HG02981 (cell line): ENCODE measurements around the gene ELP2.
A peak's percentile ranks its signal among the peaks of the same experiment; 100 is the strongest.
"Not testable (repeated sequence)": the region's sequence is repeated elsewhere in the genome, so short reads cannot be mapped to it uniquely, and the experiment has no call there.

Experiments
- ATAC-seq: cut with Tn5 transposase; IDR thresholded peaks from one replicate; pipeline ENCODE4 v1.9.1; 2021; ENCODE audit warnings: mild to moderate bottlenecking, moderate library complexity; ENCODE audit not compliant: unreplicated experiment

ELP2 gene, protein sequence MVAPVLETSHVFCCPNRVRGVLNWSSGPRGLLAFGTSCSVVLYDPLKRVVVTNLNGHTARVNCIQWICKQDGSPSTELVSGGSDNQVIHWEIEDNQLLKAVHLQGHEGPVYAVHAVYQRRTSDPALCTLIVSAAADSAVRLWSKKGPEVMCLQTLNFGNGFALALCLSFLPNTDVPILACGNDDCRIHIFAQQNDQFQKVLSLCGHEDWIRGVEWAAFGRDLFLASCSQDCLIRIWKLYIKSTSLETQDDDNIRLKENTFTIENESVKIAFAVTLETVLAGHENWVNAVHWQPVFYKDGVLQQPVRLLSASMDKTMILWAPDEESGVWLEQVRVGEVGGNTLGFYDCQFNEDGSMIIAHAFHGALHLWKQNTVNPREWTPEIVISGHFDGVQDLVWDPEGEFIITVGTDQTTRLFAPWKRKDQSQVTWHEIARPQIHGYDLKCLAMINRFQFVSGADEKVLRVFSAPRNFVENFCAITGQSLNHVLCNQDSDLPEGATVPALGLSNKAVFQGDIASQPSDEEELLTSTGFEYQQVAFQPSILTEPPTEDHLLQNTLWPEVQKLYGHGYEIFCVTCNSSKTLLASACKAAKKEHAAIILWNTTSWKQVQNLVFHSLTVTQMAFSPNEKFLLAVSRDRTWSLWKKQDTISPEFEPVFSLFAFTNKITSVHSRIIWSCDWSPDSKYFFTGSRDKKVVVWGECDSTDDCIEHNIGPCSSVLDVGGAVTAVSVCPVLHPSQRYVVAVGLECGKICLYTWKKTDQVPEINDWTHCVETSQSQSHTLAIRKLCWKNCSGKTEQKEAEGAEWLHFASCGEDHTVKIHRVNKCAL

DNA sequence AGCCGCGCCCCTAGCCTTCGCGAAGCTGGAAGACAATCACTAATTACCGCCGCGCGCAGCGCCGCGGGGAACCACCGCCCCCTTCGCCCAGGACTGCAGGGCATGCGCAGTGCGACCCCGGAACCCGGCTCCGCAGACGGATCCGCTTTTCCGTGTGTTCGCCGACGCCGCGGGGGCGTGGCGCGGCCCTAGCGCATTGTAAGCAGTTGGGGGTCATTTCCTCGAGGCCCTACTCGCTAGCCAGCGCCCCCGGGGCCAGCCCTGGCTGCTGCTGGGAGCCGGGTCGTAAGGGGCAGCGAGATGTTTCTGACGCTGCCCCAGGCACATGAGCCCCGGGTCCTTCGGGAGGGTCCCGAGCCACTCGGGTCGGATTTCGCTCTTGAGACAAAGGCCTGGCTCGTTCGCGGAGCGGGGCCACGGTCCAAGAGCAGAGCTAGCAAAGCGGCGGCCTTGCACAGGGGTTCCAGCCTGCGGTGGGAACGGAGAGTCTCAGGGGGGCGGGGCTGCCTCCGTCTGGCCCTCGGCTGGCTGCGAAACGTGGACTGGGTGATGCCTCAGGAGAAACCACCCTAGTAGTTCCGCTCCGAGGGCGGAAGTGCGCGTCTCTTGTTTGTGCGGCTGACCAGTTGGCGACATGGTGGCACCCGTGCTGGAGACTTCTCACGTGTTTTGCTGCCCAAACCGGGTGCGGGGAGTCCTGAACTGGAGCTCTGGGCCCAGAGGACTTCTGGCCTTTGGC is at the start of gene ELP2, which contains the start of gene SLC39A6:
TSS of gene ELP2 (plus strand) at position 600 of the 739 bp plus-strand sequence. CDS start at position 635, 35 bp downstream.
TSS of gene SLC39A6 (minus strand) at position 41 of the 739 bp plus-strand sequence. CDS start 2,333 bp downstream, outside the sequence.
- ATAC-seq = peak; percentile 90

DNA sequence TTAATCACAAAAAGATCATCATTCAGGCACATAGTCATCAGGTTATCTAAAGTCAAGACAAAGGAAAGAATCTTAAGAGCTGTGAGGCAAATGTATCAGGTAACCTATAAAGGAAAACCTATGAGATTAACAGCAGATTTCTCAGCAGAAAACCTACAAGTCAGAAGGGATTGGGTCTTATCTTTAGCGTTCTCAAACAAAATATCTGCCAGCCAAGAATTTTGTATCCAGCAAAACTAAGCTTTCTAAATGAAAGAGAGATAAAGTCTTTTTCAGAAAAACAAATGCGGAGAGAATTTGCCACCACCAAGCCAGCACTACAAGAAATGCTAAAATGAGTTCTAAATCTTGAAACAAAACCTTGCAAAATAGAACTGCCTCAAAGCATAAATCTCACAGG is 48.6 kb upstream of the ELP2 start:
- ATAC-seq = not testable (repeated sequence)

DNA sequence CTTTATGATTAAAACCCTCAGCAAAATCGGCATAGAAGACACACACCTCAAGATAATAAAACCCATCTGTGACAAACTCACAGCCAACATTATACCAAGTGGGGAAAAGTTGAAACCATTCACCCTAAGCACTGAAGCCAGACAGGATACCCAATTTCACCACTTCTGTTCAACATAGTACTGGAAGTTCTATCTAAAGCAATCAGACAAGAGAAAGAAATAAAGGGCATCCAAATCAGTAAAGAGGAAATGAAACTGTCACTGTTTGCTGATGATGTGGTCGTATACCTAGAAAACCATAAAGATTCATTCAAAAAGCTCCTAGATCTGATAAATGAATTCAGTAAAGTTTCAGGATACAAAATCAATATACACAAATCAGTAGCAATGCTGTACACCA is 46.0 kb upstream of the ELP2 start:
- no peak for ATAC-seq

DNA sequence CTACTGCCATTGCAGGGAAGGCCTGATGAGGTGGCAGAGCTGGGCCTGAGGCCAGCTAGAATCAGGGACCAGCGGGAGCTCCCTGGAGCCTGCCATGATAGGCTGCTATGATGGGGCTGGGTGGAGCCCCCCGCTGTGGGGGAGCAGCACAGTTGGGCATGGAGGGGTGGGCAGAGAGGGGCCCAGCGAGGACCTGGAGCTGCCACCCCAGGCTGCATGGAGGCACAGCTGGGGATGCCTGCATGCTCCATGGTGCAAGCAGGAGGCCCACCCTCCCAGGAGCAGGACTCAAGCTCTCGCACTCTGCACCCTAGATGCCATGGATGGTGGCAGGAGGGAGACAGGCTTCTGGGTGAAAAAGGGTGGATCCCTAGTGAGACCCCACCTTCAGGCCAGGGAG is 44.5 kb upstream of the ELP2 start:
- no peak for ATAC-seq

DNA sequence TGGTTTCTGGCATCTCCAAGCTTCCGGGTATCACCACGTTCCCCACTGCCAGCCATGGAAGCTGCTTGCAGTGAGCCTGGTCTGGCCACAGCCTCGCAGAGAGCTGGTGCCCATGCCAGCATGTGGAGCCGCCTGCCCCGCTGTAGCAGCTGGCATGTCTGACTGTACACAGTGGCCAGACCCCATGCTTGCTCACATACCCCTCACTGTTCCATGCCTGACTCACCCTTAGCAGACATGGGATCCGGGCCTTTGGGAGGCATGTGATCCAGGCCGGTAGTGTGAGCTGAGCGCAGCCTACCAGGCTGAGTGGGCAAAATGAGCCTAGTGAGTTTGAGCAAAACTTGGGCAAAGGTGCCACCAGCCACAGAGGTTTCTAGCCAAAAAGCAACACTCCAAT is 43.5 kb upstream of the ELP2 start:
- ATAC-seq = no peak

DNA sequence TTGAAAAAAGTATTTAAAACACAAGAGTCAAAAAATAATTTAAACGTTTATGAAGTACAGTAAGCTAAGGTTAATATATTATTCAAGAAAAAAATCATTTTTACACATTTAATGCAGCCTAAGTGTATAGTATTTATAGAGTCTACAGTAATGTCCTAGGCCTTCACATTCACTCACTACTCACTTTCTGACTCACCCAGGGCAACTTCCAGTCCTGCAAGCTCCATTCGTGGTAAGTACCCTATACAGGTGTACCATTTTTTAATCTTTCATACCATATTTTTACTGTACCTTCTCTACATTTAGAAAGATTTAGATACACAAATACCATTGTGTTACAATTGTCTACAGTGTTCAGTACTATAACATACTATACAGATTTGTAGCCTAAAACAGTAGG is 41.4 kb upstream of the ELP2 start:
- no peak for ATAC-seq

DNA sequence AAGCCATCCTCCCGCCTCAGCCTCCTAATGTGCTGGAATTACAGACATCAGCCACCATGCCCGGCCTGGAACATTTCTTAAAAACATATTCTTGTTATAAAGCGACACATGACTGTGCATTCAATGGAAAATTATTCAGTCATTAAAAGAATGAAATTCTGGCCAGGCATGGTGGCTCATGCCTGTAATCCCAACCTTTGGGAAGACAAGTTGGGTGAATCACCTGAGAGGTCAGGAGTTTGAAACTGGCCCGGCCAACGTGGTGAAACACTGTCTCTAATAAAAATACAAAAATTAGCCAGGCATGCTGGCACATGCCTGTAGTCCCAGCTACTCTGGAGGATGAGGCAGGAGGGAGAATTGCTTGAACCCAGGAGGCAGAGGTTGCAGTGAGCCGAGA is 40.7 kb upstream of the ELP2 start:
- no peak for ATAC-seq

DNA sequence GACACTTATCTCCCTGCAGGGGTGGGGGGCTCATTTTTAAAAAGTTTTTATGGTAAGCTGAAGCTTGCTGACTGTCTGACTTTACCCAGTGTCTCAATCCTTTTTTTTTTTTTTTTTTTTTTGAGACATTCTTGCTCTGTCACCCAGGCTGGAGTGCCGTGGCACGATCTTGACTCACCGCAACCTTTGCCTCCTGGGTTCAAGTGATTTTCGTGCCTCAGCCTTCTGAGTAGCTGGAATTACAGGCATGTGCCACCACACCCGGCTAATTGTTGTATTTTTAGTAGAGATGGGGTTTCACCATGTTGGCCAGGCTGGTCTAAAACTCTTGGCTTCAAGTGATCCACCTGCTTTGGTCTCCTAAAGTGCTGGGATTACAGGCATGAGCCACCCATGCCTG is 37.6 kb upstream of the ELP2 start:
- ATAC-seq = not testable (repeated sequence)

DNA sequence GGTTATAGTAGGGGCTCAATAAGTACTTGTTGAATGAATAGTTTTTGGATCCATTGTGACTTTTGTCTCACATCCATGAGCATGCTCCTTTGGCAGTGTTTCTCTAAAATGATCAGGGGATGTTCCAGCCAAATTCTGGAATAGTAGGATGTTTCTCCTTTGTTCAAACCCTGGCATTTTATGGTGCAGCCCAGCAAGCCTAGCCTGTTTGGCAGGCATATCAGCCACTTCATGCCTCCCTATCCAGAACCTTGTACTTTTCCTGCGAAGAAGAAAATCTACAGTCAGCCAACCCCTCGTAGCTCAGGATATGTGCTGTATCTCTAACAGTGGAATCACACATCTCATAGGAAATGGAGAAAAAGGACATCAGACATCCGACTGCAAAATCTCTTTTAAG is 35.3 kb upstream of the ELP2 start:
- no peak for ATAC-seq

DNA sequence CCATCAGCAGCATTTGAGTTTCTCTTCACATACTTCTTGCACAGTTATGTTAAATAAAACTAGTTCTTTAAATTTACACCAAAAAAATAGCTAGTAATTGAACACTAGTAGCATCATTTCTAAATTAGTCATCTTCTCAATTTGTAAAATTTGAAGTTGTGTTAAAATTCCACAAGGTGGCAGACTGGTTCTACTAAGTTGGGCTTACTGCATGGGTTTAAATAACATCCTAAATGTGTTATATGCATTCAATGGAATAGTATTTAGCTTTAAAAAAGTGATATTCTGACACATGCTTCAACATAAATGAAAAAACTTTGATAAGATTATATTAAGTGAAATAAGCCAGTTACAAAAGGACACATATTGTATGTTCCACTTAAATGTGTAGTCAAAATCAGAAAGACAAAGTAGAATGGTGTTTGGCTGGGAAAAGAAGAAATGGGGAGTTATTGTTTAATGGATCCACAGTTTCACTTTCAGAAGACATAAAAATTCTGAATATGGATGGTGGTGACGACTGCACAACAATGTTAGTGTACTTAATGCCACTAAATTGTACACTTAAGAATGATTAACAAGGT is 33.7 kb upstream of the ELP2 start:
- ATAC-seq = no peak

DNA sequence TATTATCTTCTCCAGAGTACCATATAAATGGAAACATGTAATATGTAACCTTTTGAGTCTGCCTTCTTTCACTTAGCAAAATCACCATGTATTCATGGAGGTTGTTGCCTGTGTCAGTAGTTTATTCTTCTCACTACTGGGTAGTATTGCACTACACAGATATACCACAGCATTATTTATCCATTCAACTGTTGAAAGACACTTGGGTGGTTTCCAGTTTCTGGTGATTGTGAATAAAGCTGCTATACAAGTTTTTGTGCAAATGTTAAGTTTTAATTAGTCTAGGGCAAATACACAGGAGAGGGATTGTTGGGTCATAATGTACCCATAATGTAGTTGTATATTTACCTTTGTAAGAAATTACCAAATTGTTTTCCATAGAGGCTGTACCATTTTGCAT is 32.7 kb upstream of the ELP2 start:
- ATAC-seq = no peak

DNA sequence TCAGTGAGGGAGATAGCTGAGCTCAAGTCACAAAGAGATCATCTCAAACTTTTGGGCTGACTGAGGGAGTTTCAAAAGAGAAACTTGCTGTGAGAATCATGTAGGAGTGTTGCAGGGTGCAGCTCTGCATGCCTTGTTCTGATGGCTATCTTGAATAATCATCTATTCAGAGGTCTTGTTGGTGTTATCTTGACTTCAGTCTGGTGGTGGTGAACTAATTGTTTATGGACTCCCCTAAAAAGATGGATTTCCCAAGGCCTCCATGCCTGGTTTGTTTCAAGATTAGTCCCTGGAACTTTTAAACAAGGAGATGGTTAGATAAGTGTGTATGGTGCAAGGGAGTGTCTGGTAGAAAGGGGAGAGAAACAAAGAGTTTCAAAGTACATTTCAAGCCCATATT is 30.4 kb upstream of the ELP2 start:
- no peak for ATAC-seq

DNA sequence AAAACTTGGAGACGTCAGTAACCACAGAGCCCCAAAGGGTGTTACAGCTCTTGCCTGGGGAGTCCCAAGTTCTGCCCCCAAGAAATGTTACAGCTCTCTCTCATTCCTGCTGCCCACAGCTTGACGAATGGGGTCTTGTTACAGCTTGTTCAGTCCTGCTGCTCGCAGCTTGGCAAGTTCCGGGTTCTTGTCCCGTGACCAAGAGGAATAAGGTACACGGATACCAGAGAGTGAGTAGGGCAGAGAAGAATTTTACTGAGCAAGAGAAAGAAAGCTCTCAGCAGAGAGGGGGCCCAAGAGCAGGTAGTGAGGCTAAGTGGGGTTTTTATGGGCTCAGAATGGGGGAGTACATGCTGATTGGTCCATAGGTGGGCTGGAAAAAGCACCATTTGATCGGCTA is 27.8 kb upstream of the ELP2 start:
- ATAC-seq = no peak

DNA sequence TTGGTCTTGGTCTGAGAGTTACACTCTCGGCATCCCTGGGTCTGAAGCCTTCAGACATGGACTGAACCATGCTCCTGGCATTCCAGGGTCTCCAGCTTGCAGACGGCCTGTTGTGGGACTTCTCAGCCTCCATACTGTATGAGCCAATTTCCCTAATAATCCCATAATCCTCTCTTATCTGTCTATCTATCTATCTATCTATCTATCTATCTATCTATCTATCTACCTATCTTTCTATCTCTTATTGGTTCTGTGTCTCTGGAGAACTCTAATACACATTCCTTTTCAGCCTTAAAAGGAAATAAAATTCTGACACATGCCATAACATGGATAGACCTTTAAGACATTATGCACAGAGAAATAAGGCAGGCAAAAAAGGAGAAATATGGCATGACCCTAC is 24.9 kb upstream of the ELP2 start:
- ATAC-seq = no peak

DNA sequence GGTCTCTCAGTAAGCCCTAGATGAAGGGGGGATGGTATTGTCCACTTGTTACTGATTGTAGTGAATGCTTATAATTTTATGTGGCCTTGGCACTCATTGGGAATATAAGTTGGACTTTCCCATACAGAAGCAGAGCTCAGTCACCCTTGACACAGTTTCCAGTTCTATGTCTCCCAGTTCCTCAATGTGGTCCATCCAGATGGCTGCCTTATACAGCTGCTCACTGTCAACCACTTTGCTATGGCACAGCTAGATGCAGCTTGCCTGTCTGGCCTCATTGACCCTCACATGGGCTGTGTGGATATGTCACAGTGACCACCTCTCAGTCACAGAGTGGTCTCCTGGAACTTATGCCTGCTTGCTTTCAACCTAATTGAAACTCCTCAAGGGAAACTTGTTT is 22.2 kb upstream of the ELP2 start:
- ATAC-seq = no peak

DNA sequence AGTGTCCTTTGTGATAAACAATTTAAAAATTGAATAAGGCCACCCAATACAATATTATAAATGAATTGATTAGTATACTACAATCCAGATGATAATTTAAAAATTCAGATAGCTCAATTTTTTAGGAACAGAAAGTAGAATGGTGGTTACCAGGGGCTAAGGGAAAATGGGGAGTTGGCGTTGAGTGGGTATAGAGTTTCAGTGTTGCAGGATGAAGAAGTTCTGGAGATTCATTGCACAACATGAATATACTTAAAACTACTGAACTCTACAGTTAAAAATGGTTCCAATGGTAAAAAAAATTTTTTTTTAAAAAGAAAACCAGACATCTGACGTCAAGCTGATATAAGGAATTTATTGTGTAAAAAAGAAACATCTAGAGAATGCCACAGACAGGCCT is 21.5 kb upstream of the ELP2 start:
- no peak for ATAC-seq

DNA sequence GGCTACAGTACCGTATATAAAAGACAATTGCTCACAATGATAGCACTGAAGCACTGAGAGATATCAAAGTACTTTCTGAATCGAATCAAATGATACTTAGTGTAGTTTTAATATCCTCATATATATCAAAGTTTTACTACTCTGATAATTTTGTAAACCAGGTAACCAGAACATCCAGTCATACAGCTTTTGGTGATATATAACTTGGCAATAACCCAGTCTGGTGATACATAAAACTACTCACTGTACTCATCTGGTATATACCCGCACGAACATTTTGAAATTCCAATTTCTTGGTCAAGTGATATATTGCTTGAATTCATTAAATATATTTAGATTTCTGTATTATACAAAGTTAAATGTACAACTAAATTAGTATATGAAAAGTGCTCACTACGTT is 21.1 kb upstream of the ELP2 start:
- no peak for ATAC-seq

DNA sequence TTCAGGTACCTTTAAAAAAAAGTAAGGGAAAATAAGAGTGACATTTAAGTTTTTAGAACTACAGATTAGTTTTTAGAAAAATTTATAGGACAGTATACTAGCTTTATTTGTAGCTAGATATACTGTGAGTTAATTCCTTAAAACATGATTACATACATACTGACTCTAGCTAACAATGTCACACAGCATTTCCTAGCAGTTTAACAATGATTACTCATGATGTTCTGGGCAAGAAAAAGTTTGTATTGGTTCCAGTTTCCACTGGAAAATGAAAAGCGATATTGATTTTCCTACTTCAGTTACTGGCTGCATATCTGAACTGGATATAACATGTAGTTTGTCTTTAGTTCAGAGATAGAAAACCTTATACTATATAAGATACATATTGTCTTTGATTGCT is 20.0 kb upstream of the ELP2 start:
- no peak for ATAC-seq

DNA sequence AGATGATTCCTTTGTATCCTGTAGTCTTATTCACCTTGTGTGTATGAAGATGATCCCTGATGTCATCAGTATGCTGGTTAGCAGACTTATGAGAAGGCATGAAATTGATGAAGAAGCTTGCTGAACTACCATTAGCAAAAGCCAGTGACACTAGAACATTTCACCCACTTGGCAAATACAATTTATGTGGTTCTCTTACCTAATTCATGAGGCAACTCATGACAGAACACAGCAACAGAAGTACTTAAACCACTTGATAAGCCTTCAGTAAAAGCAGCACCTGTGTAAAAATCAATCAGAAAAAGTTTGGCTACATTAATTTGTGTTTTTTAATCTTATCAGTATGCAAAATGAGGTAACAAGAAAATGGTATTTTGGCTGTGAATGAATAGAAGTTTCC is 17.4 kb upstream of the ELP2 start:
- ATAC-seq = no peak

DNA sequence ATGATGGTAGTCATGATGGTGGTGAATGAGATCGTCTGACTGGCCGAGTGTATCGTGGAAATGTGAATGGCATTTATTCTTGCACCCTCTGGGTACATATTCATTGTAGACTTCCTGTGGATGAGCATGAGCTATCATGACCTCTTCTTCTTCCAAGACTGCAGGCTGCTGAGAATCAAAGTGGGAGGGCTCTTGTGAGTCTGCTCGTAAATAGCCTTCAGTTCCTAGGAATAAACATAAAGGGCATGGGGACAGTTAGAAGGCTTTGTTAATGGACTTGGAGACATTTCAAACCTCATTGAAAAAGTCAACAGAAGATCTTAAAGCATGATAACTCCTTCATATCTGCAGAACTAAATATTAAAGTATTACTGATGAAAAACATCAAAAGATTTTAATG is 15.4 kb upstream of the ELP2 start:
- ATAC-seq = no peak

DNA sequence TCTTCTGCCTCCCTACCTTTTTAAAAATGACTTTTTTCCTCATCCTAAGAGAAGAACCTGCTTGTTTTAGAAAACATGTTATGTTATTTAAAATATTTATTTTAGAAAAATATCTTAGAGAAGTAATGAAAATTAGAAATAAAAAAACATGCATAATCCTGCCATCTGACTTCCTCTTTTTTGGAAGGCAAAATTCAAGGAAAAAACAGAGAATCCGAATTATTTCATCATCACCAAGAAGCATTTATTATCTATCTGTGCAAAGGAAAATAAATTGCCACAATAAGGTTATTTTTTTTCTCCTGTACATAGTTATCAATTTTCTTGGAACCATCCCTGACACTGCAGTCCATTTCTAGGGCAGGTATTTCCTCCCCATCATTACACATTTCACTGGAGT is 15.0 kb upstream of the ELP2 start:
- ATAC-seq = no peak
